GM21619 (cell line): ENCODE measurements around the gene RPL35A.
"Not testable (repeated sequence)": the region's sequence is repeated elsewhere in the genome, so short reads cannot be mapped to it uniquely, and the experiment has no call there.

Experiments
- ATAC-seq: cut with Tn5 transposase; IDR thresholded peaks from one replicate; pipeline ENCODE4 v1.9.1; 2021; ENCODE audit not compliant: unreplicated experiment

RPL35A gene

DNA sequence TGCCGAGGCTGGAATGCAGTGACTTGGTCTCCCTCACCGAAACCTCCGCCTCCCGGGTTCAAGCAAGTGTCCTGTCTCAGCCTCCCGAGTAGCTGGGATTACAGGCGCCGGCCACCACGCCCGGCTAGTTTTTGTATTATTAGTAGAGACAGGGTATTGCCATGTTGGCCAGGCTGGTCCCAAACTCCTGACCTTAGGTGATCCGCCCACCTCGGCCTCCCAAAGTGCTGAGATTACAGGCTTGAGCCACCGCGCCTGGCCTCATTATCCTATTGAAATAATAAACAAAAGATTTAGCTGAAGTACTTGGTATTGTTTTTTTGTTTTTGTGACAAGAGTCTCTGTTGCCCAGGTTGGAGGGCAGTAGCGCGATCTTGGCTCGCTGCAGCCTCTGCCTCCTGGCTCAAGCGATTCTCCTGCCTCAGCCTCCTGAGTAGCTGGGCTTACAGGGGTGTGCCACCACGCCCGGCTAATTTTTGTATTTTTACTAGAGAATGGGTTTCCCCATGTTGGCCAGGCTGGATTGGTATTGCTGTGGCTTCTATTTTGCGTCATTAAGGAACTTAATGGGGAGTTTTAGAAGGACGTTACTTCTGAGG lies 1.5 kb downstream of the RPL35A start:
- no peak for ATAC-seq

DNA sequence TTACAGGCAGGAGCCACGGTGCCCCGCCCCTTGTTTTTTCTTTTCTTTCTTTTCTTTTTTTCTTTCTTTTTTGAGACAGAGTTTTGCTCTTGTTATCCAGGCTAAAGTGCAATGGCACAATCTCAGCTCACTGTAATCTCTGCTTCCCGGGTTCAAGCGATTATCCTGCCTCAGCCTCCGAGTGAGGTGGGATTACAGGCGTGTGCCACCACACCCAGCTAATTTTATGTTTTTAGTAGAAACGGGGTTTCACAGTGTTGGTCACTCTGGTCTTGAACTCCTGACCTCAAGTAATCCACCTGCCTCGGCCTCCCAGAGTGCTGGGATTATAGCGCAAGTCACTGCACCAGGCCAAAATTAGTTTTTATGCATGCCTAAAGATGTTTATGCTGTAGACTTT lies 2.5 kb downstream of the RPL35A start:
- ATAC-seq, result no peak

GRCh38 chr3:197953325-197953724 lies 3.3 kb downstream of the RPL35A start:
- ATAC-seq, result no peak

- no peak for ATAC-seq
These were observed 3.9 kb downstream of the RPL35A start for GRCh38 chr3:197953881-197954280.

DNA sequence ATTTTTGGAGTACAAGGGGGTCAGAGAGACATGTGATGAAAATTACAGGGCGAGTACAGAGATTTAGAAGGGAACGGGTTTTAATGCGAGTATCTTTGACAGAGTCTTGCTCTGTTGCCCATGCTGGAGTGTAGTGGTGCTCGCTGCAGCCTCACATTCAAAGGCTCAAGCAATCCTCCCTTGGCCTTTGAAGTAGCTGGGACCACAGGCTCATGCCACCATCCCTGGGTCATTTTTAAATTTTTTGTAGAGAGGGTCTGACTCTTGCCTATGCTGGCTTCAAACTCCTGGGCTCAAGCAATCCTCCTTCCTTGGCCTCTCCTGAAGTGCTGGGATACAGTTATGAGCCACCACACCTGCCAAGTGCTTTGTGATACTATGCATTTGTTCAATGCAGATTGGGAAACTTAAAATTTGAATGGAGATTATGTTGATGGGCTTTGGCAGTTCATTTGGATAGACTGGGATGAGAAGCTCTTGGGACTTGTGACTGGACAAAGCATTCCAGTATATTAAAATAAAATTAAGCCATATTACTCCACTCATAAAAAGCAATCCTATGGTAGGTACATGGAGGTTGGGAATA lies 6.0 kb downstream of the RPL35A start:
- no peak for ATAC-seq

GRCh38 chr3:197956626-197956988 lies 6.6 kb downstream of the RPL35A start:
- no peak for ATAC-seq

DNA sequence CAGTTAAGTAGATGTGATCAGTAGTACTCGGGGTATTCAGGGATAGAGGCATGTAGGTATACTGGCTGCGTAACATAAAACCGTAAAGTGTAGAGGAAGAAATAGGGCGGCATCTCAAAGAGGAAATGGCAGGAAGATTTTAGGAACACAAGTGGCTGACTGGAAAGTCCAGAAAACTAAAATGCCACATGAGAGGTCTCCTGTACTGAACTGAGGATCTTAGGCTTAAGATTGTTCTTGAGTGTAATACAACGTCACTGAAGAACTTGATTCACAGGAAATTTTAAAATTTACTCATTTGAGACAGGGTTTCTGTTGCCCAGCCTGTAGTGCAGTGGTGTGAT lies 7.8 kb downstream of the RPL35A start:
- no peak for ATAC-seq

GRCh38 chr3:197958346-197958745 lies 8.4 kb downstream of the RPL35A start:
- no peak for ATAC-seq

DNA sequence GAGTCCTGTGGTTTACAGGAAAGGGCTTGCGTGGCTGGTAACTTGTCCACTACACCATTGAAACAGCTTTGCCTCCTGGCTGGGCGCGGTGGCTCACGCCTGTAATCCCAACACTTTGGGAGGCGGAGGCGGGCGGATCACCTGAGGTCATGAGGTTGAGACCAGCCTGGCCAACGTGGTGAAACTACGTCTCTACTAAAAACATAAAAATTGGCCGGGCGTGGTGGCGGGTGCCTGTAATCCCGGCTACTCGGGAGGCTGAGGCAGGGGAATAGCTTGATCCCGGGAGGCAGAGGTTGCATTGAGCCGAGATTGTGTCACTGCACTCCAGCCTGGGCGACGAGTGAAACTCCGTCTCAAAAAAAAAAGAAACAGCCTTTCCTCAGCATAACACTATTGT lies 8.9 kb downstream of the RPL35A start:
- not testable (repeated sequence) for ATAC-seq

- no peak for ATAC-seq
These were observed 9.5 kb downstream of the RPL35A start for GRCh38 chr3:197959500-197959890.

GRCh38 chr3:197959891-197960693 lies 10.1 kb downstream of the RPL35A start, which contains the start of gene LMLN:
LMLN (plus strand) TSS chr3:197960217; CDS start chr3:197960246, 29 bp downstream.
- peak; percentile 97 for ATAC-seq

DNA sequence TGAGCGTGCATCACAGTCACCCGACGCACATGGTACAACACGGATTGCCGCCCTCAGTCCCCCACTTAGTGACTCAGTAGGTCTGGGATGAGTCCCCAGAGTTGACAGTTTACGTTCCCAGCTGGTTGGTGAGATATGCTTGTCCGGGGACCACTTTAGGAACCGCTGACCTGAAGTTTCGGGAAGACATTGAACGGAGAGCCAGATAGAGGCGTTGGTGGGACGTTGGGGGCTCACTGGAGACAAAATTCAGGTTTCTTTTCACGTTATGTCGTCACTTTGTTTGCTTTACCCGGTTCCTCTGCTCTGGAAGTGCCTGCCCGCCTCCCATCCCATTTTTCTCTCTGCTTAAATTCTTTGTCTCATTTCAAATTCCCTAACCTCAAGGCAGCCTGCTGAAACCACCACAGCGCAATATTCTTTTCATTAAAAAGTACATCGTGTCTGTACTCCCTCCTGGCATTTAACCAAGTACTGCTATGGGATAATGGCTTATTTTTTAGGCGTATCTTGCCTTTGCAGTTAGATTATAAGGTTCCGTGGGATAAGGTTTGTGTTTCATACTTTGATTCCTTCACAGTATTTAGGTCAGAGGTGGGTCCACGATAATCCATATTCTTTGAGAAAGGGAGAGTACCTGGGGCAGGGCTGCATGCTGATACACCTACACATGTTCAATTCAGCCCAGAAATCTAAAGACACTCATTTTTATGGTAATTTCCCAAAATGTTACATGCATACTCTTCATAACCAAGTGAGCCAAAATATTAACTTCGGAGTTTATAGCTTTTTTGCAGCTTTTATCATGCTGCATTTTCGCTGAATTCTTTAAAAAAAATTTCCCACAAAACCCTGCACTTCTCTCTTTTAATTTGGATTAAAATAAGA lies 10.9 kb downstream of the RPL35A start:
- no peak for ATAC-seq

DNA sequence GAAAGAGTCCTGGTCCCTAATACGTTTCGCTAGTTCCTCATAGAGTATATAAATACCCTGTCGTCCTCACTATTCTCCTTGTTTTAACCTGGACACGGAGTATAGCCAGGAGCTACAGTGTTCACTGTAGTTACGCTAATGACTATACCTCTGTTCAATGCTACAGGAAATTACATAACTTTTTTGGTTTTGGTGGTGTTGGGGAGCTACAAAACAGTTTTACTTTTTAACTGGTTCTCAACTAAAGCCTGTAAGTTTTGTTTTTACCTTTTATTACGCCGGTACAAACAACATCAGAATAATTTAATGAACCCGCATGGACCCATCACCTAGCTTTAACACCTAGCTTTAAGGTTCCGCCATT lies 11.6 kb downstream of the RPL35A start:
- ATAC-seq, result no peak

- ATAC-seq, result no peak
These were observed 13.1 kb downstream of the RPL35A start for GRCh38 chr3:197963019-197963637.

DNA sequence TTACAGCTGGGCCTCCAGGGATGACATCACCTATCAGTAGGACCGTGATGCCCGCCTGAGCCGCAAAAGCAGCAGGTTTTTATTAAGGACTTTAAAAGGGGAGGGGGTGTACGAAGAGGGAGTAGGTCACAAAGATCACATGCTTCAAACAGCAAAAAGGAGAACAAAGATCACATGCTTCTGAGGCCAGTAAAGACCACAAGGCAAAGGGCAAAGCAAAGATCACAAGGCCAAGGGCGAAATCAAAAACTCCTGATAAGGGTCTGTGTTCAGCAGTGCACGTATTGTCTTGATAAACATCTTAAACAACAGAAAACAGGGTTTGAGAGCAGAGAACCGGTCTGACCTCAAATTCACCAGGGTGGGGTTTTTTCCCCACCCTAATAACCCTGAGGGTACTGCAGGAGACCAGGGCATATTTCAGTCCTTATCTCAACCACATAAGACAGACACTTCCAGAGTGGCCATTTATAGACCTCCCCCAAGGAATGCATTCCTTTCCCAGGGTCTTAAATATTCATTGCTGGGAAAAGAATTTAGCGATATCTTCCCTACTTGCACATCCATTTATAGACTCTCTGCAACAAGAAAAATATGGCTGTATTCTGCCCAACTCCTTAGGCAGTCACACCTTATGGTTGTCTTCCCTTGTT lies 17.5 kb downstream of the RPL35A start:
- ATAC-seq, result not testable (repeated sequence)

GRCh38 chr3:197970588-197970987 lies 20.6 kb downstream of the RPL35A start:
- ATAC-seq, result no peak

DNA sequence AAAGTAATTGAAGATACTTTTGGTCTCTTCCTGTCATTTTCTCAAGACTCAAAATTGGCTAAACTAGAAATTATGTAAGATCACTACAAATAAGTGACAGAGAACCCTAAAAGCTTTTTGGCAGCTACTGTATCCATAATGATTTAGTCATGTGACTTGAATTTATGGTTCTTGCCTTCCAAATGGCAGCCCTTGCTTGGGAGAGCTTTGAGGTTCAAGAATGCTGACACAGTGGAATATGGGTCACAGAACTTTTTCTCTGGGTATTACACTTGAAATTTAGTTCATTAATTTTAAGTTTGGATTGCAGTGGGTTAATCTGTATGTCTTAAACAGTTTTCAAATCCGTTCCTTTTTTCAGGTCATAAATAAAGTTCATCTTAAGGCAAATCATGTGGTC lies 24.0 kb downstream of the RPL35A start:
- no peak for ATAC-seq

GRCh38 chr3:197975311-197975710 lies 25.3 kb downstream of the RPL35A start:
- ATAC-seq, result no peak

- no peak for ATAC-seq
These were observed 33.1 kb downstream of the RPL35A start for GRCh38 chr3:197983076-197983475.

DNA sequence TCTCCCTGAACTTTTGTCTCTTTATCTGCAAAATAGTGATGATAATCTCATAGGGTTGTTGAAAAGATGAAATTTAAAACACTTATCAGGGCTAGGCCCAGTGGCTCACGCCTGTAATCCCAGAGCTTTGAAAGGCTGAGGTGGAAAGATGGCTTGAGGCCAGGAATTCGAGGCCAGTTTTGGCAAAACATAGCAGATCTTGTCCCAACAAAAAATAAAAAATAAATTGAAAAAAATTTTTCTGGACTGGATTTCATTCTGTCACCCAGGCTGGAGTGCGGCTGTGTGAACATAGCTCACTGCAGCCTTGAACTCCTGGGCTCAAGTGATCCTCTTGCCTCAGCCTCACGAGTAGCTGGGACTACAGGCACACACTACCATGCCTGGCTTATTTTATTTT lies 39.7 kb downstream of the RPL35A start:
- no peak for ATAC-seq

GRCh38 chr3:197994736-197995135 lies 44.7 kb downstream of the RPL35A start:
- no peak for ATAC-seq
